ENCODE data around the gene AUTS2. TPM values are rescaled to one million over a fixed set of nuclear protein-coding genes. Genes with fewer than 3 reads are reported as not detected.

AUTS2 gene
- polyA plus RNA-seq, 3 donors, result 0.08 to 0.35 TPM; not detected in 1

DNA sequence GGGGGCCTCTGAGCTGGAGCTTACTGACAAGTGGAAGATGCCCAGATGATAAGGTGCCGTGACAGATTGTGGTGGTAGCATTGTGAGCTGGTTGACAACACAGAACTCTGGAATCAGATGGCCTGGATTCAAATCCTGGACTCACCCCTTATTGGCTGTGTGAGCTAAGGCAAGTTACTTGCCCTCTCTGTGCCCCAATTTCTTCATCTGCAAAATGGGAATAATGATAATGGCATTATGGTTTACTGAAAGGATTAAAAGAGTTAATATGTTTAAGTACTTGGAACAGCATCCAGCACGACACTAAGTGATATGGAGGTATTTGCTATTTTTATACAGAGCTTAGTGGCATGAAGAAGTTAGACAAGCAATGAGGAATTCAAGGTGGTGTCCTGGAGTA is 1067.7 kb downstream of the AUTS2 start:
- Histone ChIP-seq H4K20me1 (ENCODE audit: insufficient read depth, low read length) (no peaks in the 10 kb centered on the region), H2AFZ (ENCODE audit: insufficient read depth, low read depth, low read length, poor library complexity, severe bottlenecking) (no peak overlapping the region), H3K27me3 (ENCODE audit: control insufficient read depth in 2 of 2, insufficient read depth in 2 of 2, low read length in 2 of 2) (no peaks in the 10 kb centered on the region), H3K9me3 (replicated peaks in 1 of 2; ENCODE audit: control insufficient read depth in 1 of 2, insufficient read depth in 1 of 2, low read length in 2 of 2) (no peaks in the 10 kb centered on the region), H3K9ac (ENCODE audit: insufficient read depth, low read length, poor library complexity, severe bottlenecking) (no peak overlapping the region), H3K36me3 (replicated peaks in 1 of 2; ENCODE audit: control insufficient read depth in 1 of 2, insufficient read depth in 2 of 2, low read length in 2 of 2) (no peaks in the 10 kb centered on the region), H3K4me3 (replicated peaks in 1 of 3; ENCODE audit: low read depth in 2 of 3, low read length in 3 of 3) (no peak overlapping the region), H3K4me1 (ENCODE audit: control insufficient read depth in 1 of 2, insufficient read depth in 2 of 2, low read length in 2 of 2) (no peaks in the 10 kb centered on the region), H3K4me2 (replicated peaks; ENCODE audit: extremely low read depth, low read length, poor library complexity, severe bottlenecking) (no peak overlapping the region), H3K27ac (ENCODE audit: low read depth in 1 of 2, low read length in 2 of 2) (no peak overlapping the region), H3K79me2 (ENCODE audit: insufficient read depth, low read length) (no peaks in the 10 kb centered on the region)
- no peaks in the 10 kb centered on the region for H3K36me3 Mint-ChIP-seq
- H3K27ac Mint-ChIP-seq, result no peak overlapping the region
- no peak for TF ChIP-seq CTCF (IDR thresholded peaks at IDR 0.05)
- intact Hi-C loops (cut with micrococcal nuclease), result no loop called here
- DNase-seq, result no peak
- no peaks in the 10 kb centered on the region for H3K9me3 Mint-ChIP-seq
- H3K4me3 Mint-ChIP-seq, result no peak overlapping the region
- 100% methylated on average over 2 of the region's 2 CpGs for WGBS (ENCODE audit: insufficient coverage)
- H3K4me1 Mint-ChIP-seq, result no peaks in the 10 kb centered on the region
- peaks cover 0 to 2% (median 0%) of the 10 kb centered on the region in 3 donors for H3K27me3 Mint-ChIP-seq (ENCODE audit: low read depth in 3 of 3)

DNA sequence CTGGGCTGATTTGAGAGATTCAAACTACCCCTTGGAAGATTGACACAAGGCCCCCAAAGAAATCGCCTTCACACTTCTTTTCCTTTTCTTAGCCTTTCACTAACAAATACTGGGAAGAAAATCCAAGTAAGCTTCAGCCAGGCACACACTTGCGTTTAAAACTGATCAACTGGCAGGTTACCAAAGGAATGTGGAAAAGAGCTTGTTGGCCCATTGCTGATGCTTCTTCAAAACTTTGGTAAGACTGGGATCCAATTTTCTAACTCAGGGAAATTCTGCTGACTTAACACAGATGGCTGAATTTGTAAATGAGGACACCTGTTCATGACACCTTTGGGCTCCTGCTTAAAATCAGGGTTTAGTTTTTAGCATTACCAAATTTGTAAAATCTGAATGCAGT is 1069.1 kb downstream of the AUTS2 start:
- Mint-ChIP-seq H3K27ac (no peak overlapping the region), H3K9me3 (no peaks in the 10 kb centered on the region), H3K36me3 (no peaks in the 10 kb centered on the region), H3K4me1 (no peaks in the 10 kb centered on the region), H3K27me3 (ENCODE audit: low read depth in 3 of 3) (peaks cover 0 to 2% (median 0%) of the 10 kb centered on the region in 3 donors), H3K4me3 (no peak overlapping the region)
- H3K79me2 ChIP-seq (ENCODE audit: insufficient read depth, low read length), result no peaks in the 10 kb centered on the region
- no peaks in the 10 kb centered on the region for H3K4me1 ChIP-seq (ENCODE audit: control insufficient read depth in 1 of 2, insufficient read depth in 2 of 2, low read length in 2 of 2)
- 100% methylated on average over 1 of the region's 2 CpGs for WGBS (ENCODE audit: insufficient coverage)
- H2AFZ ChIP-seq (ENCODE audit: insufficient read depth, low read depth, low read length, poor library complexity, severe bottlenecking), result no peak overlapping the region
- DNase-seq, result no peak
- H3K9me3 ChIP-seq (replicated peaks in 1 of 2; ENCODE audit: control insufficient read depth in 1 of 2, insufficient read depth in 1 of 2, low read length in 2 of 2), result no peaks in the 10 kb centered on the region
- H3K36me3 ChIP-seq (replicated peaks in 1 of 2; ENCODE audit: control insufficient read depth in 1 of 2, insufficient read depth in 2 of 2, low read length in 2 of 2), result no peaks in the 10 kb centered on the region
- H4K20me1 ChIP-seq (ENCODE audit: insufficient read depth, low read length), result no peaks in the 10 kb centered on the region
- H3K4me2 ChIP-seq (replicated peaks; ENCODE audit: extremely low read depth, low read length, poor library complexity, severe bottlenecking), result no peak overlapping the region
- TF ChIP-seq CTCF (IDR thresholded peaks at IDR 0.05), result no peak
- H3K9ac ChIP-seq (ENCODE audit: insufficient read depth, low read length, poor library complexity, severe bottlenecking), result no peak overlapping the region
- intact Hi-C loops (cut with micrococcal nuclease), result no loop called here
- no peak overlapping the region for H3K4me3 ChIP-seq (replicated peaks in 1 of 3; ENCODE audit: low read depth in 2 of 3, low read length in 3 of 3)
- H3K27me3 ChIP-seq (ENCODE audit: control insufficient read depth in 2 of 2, insufficient read depth in 2 of 2, low read length in 2 of 2), result no peaks in the 10 kb centered on the region
- no peak overlapping the region for H3K27ac ChIP-seq (ENCODE audit: low read depth in 1 of 2, low read length in 2 of 2)

Data from CD14-positive monocyte (primary cell).